Left ventricle myocardium inferior (tissue), 1 donor: ENCODE results near the gene ZRANB1. TPM values are rescaled to one million over a fixed set of nuclear protein-coding genes. Genes with fewer than 3 reads are reported as not detected.

ENCODE experiments used
- DNase-seq: peaks from one replicate; pipeline ENCODE4 v3.0.0-alpha.2; 2020
- H3K27ac ChIP-seq: fragments of 200-600 bp; replicated peaks from 2 replicates; pipeline ENCODE4 v1.8.0; 2021
- H3K27me3 ChIP-seq: fragments of 200-600 bp; 2 replicates; pipeline ENCODE4 v1.8.0; 2021; ENCODE audit warnings: low read depth
- H3K36me3 ChIP-seq: fragments of 200-600 bp; 2 replicates; pipeline ENCODE4 v1.8.0; 2021
- H3K4me1 ChIP-seq: fragments of 200-600 bp; 2 replicates; pipeline ENCODE4 v1.8.0; 2021
- H3K4me3 ChIP-seq: fragments of 200-600 bp; 2 replicates; pipeline ENCODE4 v1.8.0; 2021; ENCODE audit warnings: mild to moderate bottlenecking, moderate library complexity
- H3K9me3 ChIP-seq: fragments of 200-600 bp; replicated peaks from 2 replicates; pipeline ENCODE4 v1.8.0; 2021
- CTCF ChIP-seq: fragments of 200-600 bp; IDR thresholded peaks from 2 replicates; pipeline ENCODE4 v1.8.0; 2021; ENCODE audit warnings: antibody characterized with exemption, mild to moderate bottlenecking, borderline replicate concordance
- intact Hi-C: fragments of 100-400 bp; cut with micrococcal nuclease; formaldehyde crosslinking; loops from one replicate; pipeline ENCODE4 v1.11.0; 2022
- total RNA-seq: library from RNA; stranded (reverse); fragmentation: NEBNext Ultra II Directional; extraction: Animal tissue kit (Norgen Biotek cat#: 25700); gene quantifications from one replicate; pipeline ENCODE4 v1.2.1, GENCODE V29; 2021
- donor health status: DM: no; HTN: yes; CAD: no; lungs with severe emphysema.

The ZRANB1 gene
- total RNA-seq, 1 donor from 2014 or later, result 25.3 TPM

- Histone ChIP-seq H3K9me3 (no peaks in the 10 kb centered on the region), H3K4me1 (peaks cover 72% of the 10 kb centered on the region), H3K27me3 (no peaks in the 10 kb centered on the region), H3K27ac (no peak overlapping the region), H3K36me3 (no peaks in the 10 kb centered on the region), H3K4me3 (no peak overlapping the region)
- TF ChIP-seq CTCF, result no peak
- no peak for DNase-seq
- intact Hi-C loops, result no loop called here
Measured at GRCh38 chr10:124957404-124957947, 15.6 kb downstream of the ZRANB1 start.

GRCh38 chr10:124959564-124959963, 17.6 kb downstream of the ZRANB1 start:
- H3K4me1 ChIP-seq, result peaks cover 55% of the 10 kb centered on the region
- intact Hi-C loops, result no loop called here
- H3K36me3 ChIP-seq, result no peaks in the 10 kb centered on the region
- DNase-seq, result no peak
- H3K27me3 ChIP-seq, result no peaks in the 10 kb centered on the region
- H3K27ac ChIP-seq, result no peak overlapping the region
- no peaks in the 10 kb centered on the region for H3K9me3 ChIP-seq
- no peak for TF ChIP-seq CTCF
- H3K4me3 ChIP-seq, result no peak overlapping the region

GRCh38 chr10:124961248-124961570, 19.3 kb downstream of the ZRANB1 start:
- TF ChIP-seq CTCF, result no peak
- Histone ChIP-seq H3K27me3 (no peaks in the 10 kb centered on the region), H3K36me3 (peaks cover 1% of the 10 kb centered on the region), H3K4me3 (no peak overlapping the region), H3K27ac (no peak overlapping the region), H3K4me1 (peaks cover 41% of the 10 kb centered on the region), H3K9me3 (no peaks in the 10 kb centered on the region)
- DNase-seq, result no peak
- intact Hi-C loops, result no loop called here

GRCh38 chr10:124962421-124962820, 20.5 kb downstream of the ZRANB1 start:
- intact Hi-C loops, result no loop called here
- Histone ChIP-seq H3K9me3 (no peaks in the 10 kb centered on the region), H3K36me3 (peaks cover 13% of the 10 kb centered on the region), H3K4me3 (no peak overlapping the region), H3K27me3 (no peaks in the 10 kb centered on the region), H3K4me1 (peaks cover 31% of the 10 kb centered on the region), H3K27ac (no peak overlapping the region)
- no peak for TF ChIP-seq CTCF
- DNase-seq, result no peak

- DNase-seq, result no peak
- H3K4me1 ChIP-seq, result peaks cover 33% of the 10 kb centered on the region
- no peak overlapping the region for H3K27ac ChIP-seq
- no peaks in the 10 kb centered on the region for H3K27me3 ChIP-seq
- peaks cover 22% of the 10 kb centered on the region for H3K36me3 ChIP-seq
- intact Hi-C loops, result no loop called here
- no peaks in the 10 kb centered on the region for H3K9me3 ChIP-seq
- no peak for TF ChIP-seq CTCF
- no peak overlapping the region for H3K4me3 ChIP-seq
Measured at GRCh38 chr10:124963866-124964720, 22.2 kb downstream of the ZRANB1 start.
